GM10266 (cell line): ENCODE measurements around the gene MDH1.

Experiments
- DNase-seq: peaks from one replicate; pipeline ENCODE4 v3.0.0; 2012; ENCODE audit errors: extremely low spot score
- TF ChIP-seq, protein P1 (sequence below): IDR thresholded peaks from 2 replicates; pipeline ENCODE4 v1.5.1; 2012; ENCODE audit warnings: mild to moderate bottlenecking, low read depth; ENCODE audit not compliant: control insufficient read depth, insufficient read depth; ENCODE audit errors: missing control alignments

Gene MDH1

DNA sequence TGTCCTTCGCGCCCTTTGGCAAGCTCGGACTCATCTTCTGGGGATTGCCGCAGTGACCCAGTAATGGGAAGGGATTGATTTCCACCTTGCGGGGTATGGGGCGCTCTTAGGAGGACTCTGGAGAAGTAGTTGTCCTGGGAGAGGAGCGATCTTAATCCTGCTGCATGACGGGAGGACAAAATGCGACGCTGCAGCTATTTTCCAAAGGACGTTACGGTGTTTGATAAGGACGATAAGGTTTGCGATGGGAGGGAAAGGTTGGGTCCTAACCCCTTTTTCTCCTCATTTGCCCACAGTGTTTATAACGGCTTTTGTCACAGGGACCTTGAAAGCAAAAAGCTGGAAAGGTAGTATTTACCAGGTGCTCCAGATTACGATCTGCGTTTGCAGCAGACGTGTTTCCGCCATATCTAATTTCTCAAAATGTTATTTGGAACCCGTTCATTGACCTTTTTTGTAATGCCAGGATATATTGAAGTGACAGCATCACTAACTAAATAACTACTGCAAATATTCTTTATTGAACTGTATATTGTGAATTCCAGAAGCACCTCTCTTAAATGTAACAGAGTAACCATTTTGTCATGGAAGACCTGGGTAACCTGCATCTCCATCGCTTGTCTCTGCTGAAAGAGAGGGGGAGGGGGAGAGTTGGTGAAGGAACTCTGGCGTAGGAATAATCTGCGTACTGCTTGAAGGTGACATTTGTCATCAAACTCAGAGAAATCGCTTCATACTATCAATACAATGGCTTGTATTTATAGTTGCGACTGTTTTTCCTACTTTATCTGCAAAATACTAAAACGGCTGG, 590 bp downstream of the MDH1 start:
- TF ChIP-seq, protein P1, sequence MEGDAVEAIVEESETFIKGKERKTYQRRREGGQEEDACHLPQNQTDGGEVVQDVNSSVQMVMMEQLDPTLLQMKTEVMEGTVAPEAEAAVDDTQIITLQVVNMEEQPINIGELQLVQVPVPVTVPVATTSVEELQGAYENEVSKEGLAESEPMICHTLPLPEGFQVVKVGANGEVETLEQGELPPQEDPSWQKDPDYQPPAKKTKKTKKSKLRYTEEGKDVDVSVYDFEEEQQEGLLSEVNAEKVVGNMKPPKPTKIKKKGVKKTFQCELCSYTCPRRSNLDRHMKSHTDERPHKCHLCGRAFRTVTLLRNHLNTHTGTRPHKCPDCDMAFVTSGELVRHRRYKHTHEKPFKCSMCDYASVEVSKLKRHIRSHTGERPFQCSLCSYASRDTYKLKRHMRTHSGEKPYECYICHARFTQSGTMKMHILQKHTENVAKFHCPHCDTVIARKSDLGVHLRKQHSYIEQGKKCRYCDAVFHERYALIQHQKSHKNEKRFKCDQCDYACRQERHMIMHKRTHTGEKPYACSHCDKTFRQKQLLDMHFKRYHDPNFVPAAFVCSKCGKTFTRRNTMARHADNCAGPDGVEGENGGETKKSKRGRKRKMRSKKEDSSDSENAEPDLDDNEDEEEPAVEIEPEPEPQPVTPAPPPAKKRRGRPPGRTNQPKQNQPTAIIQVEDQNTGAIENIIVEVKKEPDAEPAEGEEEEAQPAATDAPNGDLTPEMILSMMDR: no peak
- no peak for DNase-seq

DNA sequence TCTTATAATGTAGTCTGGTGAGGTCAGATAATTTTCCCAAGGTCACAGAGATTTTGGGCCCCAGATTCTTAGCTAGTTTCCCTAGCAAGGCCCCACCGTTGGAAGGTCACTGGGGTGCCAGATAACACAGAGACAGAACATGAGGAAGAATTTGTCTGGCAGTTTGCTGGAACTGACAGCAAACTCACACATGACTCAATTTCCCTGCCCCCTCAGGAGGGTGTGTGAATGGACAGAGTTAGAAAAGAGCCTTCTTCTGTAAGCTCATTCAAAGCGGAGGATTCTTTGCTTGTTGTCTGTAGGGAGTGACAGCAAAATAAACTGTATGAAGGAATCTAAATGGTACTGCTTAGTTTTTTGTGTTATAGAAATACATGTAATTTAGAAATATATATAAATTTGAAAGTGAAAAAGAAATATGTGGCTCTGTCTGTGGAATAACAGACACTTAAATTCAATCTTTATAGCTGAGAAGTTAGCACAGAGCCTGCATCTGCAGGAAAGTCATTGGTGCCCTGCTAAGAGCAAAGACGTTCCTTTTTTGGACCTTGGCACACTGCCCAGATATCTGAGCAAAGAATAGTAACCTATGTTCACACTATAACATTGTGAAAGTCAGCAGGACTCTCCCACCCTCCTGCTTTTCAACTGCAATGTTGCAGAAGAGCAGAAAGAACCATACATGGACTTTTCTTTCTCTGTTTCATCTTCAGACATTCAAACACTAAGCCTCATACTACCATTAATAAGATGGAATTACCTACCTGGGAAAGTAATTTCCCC, 2.1 kb downstream of the MDH1 start:
- TF ChIP-seq, protein P1: no peak
- DNase-seq: no peak

DNA sequence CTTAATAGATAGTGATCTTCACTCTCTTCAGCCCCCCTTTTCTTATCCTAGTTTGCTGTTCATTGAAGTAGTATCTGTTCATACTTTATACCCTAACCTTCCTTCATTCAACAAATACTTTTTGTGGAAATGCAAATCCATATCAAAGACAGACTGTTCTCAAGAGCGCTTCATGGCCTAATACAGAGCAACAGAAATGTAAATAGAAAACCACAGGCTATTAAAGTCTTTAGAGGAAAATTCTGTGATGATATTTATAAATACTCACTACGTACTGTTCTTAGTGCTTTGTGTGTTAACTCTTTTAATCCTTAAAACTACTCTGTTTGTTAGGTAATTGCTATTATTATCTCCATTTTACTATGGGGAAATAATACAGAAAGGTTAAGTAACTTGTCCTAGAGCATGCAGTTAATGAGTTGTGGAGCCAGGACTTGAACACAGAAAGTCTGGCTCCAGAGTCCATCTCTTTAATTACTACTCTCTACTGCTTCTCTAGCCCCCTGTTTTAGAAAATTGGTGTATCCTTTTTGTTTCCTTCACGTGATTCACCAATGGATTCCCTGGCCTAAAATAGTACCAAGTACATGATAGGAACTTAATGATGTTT, 2.9 kb downstream of the MDH1 start:
- no peak for DNase-seq
- TF ChIP-seq, protein P1: no peak

DNA sequence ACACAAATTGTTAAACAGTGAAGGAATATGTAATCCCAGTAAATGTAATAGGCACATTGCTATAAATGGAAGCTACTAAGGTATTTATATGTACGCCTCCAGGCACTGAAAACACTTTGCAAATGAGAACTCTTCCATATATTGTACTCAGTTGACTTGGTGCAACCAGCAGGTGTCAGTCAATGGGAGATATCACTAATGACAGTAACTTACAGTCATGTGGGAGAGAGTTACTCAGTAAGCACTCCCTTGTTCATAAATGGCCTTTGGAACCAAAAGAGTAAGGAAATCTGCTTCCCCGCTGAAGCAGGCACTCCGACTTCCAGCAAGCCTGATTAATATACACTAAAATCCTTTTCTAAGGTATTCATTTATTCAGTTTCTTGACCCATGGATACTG, 5.9 kb downstream of the MDH1 start:
- TF ChIP-seq, protein P1: no peak
- no peak for DNase-seq

DNA sequence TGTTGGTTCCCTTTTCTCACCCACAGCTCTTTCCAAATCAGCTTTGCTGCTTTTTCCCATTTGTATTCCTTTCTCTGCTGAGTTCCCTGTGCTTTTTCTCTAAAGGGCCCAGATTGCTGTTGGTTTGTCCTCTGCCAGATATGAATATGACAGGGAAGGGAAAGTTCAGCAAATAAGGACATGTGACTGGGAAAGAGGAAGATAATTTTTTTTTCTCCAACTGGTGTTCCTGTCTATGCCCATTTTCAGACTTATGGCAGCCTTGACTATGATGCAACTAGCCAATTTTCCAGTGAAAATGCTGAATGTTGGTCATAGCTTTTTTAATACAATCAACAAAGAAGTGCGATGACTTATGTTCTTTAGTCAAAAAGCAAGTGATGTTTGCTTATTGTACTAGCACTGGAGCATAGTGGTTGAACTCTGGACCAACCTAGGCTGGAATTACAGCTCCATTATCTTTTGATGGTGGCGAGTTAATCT, 7.7 kb downstream of the MDH1 start:
- DNase-seq: no peak

DNA sequence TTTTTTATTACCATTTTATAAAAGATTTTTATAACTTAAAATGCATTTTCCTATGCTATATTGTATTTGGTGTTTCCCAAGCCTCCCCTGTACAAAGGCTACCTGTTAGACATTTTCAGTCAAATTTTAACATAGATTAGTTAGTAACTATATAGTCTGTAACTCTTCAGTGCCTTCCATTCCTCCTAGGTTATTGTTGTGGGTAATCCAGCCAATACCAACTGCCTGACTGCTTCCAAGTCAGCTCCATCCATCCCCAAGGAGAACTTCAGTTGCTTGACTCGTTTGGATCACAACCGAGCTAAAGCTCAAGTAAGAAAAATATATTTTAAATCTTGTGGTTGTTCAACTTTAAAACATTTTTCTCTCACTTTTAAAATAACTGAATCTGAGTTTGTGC, 10.2 kb downstream of the MDH1 start:
- TF ChIP-seq, protein P1: no peak
- DNase-seq: no peak

More for the DNA sequence above, 7.7 kb downstream of the MDH1 start:
- TF ChIP-seq, protein P1: no peak

DNA sequence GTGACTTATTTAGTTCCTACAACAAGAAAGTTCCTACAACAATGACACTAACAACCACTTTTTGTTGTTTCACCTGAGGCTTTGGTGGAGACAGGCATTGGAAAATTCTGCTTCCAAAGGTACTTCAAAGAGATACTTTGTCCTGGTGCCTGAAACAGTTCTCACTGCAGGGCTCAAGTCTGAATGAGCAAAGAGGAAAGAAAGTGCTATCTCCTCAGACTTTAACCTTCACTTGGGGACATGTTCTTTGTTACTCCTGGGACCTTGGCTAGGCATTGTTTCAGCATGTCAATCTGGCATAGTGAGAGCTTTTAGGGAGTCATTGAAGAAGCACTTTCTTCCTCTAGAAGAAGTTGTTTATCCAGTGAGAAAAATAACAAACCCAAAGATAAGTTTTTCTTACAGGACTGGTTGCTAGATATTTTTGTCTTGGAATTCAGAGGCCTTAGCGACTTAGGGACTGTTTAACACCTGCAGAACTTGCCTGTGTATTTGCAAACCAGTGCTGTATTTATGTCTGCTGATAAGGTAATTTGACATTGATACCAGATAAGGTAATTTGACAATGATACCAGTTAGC, 12.2 kb downstream of the MDH1 start:
- no peak for DNase-seq
- TF ChIP-seq, protein P1: no peak
